D721Med (cell line): ENCODE data around the gene TSKU.
"Not testable (repeated sequence)": the region's sequence is repeated elsewhere in the genome, so short reads cannot be mapped to it uniquely, and the experiment has no call there.

Experiments used
- DNase-seq: peaks from one replicate; pipeline ENCODE4 v3.0.0; 2011; ENCODE audit warnings: low spot score; ENCODE audit not compliant: insufficient read length
- FAIRE-seq: peaks from 2 replicates; lab custom pipeline; 2011; peaks lifted over from hg19 to GRCh38; lab: Jason Lieb, UNC
- TF ChIP-seq, protein P1 (sequence below): IDR thresholded peaks from 2 replicates; pipeline ENCODE4 v1.5.1; 2012; ENCODE audit warnings: mild to moderate bottlenecking, control low read depth; ENCODE audit not compliant: insufficient read depth; ENCODE audit errors: missing control alignments

Gene TSKU

DNA sequence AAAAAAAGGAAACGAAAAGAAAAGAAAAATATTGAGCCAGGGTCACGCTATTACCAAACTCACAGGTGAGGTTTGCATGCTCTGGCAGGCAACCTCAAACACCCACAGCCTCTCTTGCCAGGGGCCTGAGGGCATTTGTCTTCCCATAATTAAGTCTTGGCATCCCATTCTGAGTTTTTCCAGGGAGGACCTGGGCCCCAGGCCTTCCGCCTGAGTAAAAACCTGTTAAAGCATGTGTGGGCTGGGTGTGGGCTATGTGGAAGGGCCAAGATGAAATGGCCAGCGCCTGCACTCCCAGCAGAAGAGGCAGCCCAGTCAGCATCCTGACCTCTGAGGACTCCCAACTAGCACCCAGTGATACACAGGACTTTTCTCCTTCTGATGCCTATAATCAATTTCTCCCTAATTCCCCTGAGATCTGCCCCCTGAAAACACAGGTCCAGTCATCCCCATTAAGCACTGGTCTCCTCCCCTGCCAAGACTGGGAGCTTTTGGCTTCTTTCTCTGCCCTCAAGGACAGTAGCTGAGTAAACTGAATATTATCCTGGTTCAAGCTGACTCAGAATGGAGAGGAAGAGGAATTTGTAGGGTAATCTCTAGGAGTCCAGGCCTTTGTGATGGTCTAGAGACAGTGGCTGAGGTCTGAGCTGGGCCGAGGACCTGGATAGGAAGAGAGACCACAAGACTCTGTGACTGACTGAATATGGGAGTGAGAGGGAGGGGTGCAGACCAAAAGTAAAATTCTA, 42.0 kb downstream of the TSKU start:
- TF ChIP-seq, protein P1, sequence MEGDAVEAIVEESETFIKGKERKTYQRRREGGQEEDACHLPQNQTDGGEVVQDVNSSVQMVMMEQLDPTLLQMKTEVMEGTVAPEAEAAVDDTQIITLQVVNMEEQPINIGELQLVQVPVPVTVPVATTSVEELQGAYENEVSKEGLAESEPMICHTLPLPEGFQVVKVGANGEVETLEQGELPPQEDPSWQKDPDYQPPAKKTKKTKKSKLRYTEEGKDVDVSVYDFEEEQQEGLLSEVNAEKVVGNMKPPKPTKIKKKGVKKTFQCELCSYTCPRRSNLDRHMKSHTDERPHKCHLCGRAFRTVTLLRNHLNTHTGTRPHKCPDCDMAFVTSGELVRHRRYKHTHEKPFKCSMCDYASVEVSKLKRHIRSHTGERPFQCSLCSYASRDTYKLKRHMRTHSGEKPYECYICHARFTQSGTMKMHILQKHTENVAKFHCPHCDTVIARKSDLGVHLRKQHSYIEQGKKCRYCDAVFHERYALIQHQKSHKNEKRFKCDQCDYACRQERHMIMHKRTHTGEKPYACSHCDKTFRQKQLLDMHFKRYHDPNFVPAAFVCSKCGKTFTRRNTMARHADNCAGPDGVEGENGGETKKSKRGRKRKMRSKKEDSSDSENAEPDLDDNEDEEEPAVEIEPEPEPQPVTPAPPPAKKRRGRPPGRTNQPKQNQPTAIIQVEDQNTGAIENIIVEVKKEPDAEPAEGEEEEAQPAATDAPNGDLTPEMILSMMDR = no peak
- DNase-seq (no peak), FAIRE-seq (no peak)

DNA sequence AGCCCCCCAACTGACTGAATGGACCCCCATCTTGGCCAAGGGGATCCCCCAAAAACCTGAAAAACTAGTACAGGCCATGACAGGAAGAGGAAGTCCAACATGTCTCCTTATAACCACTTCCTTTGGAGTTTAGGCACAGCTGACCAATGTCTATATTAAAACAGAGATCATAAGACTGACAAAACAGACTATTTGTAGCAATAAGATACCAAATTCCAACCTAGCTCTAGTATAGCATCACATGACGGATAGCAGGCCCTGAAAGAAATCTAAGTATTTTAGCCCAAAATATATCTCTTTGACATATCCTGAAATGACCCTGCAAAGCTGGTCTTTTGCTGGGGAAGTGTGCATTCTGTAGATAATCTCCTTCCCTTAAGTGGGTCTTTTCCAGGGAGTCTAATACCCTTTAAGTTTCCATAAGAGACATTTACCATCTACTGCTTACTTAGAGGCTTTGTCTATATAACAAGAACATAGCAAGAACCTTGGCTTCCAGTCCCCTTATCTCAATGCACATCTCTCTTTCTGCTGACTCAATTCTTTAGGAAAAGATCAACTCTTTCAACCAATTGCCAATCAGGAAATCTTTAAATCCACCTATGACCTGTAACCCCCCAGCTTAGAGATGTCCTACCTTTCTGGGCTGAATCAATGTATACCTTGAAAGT, 42.7 kb downstream of the TSKU start:
- FAIRE-seq = no peak
- TF ChIP-seq, protein P1 = no peak
- no peak for DNase-seq

DNA sequence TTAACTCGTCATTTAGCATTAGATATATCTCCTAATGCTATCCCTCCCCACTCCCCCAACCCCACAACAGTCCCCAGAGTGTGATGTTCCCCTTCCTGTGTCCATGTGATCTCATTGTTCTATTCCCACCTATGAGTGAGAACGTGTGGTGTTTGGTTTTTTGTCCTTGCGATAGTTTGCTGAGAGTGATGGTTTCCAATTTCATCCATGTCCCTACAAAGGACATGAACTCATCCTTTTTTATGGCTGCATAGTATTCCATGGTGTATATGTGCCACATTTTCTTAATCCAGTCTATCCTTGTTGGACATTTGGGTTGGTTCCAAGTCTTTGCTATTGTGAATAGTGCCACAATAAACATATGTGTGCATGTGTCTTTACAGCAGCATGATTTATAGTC, 43.4 kb downstream of the TSKU start:
- not testable (repeated sequence) for DNase-seq, FAIRE-seq

DNA sequence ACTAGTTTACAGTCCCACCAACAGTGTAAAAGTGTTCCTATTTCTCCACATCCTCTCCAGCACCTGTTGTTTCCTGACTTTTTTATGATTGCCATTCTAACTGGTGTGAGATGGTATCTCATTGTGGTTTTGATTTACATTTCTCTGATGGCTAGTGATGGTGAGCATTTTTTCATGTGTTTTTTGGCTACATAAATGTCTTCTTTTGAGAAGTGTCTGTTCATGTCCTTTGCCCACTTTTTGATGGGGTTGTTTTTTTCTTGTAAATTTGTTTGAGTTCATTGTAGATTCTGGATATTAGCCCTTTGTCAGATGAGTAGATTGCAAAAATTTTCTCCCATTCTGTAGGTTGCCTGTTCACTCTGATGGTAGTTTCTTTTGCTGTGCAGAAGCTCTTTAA, 43.8 kb downstream of the TSKU start:
- not testable (repeated sequence) for FAIRE-seq, DNase-seq

DNA sequence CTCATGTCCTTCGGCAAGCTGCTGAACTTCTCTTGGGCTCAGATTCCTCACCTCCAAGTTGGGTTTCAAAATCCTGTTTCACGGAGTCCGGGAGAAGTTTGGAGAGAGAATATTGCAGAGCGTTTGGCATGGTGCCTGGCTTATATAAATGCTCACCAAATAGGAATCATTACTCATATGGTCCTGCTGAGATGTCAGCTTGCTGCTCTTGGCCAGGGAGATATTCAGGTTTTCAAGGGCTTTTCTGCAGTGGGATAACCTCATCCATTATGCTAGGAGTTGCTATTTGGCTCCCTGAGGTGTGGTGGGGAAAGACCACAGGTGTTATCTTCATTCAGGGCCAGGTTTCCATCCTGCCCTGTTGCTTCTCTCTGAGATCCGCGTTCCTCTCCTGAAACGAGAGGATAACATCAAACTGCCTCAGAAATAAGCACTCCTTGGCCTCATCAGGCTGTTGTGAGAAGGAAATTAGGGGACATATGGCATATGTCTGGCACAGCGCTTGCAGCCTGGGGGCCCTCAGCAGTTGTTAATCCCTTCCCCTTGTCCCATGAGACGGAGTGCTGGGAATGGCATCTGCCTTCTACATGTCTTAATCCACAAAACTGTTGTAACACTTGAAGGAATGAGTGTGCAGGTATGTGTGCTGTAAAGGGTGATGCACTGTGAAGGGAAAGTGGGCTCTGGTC, 47.6 kb downstream of the TSKU start:
- FAIRE-seq = peak; percentile 84
- peak; percentile 39 for DNase-seq
- TF ChIP-seq, protein P1 = no peak

DNA sequence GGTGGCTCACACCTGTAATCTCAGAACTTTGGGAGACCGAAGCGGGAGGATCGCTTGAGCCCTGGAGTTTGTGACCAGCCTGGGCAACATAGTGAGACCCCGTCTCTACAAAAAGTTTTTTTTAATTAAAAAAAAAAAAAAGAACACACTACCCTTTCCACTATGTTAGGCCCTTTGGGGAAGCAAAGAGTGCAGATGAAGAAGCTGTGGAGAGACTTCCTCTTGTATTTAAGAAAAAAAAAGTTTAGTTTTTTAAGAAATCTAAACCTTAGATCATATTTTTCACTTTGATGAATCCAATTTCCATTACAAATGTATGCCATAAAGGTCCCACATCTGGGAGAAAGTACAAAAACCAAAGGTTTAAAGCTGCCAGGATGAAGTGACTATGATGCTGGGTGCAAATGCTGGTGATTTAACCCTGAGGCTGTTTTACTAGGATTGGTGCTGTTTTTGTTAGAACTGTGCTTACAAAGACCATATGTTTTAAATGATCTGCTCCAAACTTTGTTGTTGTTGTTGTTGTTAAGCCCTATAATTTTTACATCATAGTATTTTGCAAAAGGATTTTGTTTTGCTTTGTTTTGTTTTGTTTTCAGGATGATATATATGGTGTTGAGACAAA, 48.6 kb downstream of the TSKU start:
- FAIRE-seq = no peak
- DNase-seq = no peak
- TF ChIP-seq, protein P1 = no peak

DNA sequence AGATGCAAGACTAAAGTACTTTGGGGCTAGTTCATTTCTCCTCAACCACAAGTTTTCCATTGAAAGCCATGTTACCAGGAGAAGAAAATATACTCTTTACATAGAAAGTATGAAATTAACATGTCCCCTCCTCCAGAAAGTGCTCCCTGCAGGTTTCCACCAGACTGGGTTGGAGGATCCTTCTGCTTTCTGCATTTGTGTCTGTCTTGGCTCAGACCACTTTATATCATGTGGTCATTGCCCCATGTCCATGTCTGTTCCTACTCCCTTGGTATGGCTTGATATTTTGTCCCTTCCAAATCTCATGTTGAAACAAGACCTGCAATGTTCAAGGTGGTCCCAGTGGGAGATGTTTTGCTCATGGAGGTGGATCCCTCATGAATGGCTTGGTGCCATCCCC, 49.2 kb downstream of the TSKU start:
- FAIRE-seq (no peak), DNase-seq (no peak)
- TF ChIP-seq, protein P1 = no peak
